Ishikawa (cell line): ENCODE results near the gene COA5.

Experiments
- CEBPB ChIP-seq: IDR thresholded peaks from 2 replicates; pipeline ENCODE4 v1.6.1; 2012
- CREB1 ChIP-seq: IDR thresholded peaks from 2 replicates; pipeline ENCODE4 v1.6.1; 2012; ENCODE audit warnings: low read depth
- EGR1 ChIP-seq: IDR thresholded peaks from 2 replicates; pipeline ENCODE4 v1.6.1; 2012
- EP300 ChIP-seq: IDR thresholded peaks from 2 replicates; pipeline ENCODE4 v1.6.1; 2012; ENCODE audit warnings: borderline replicate concordance
- MAX ChIP-seq: IDR thresholded peaks from 2 replicates; pipeline ENCODE4 v1.6.1; 2012
- NFIC ChIP-seq: IDR thresholded peaks from 2 replicates; pipeline ENCODE4 v1.6.1; 2012
- RAD21 ChIP-seq: IDR thresholded peaks from 2 replicates; pipeline ENCODE4 v1.6.1; 2012; ENCODE audit warnings: low read depth
- REST ChIP-seq: IDR thresholded peaks from 2 replicates; pipeline ENCODE4 v1.6.1; 2012; ENCODE audit warnings: low read depth, mild to moderate bottlenecking
- TAF1 ChIP-seq: IDR thresholded peaks from 2 replicates; pipeline ENCODE4 v1.6.1; 2012; ENCODE audit warnings: low read depth, mild to moderate bottlenecking
- TCF12 ChIP-seq: IDR thresholded peaks from 2 replicates; pipeline ENCODE4 v1.6.1; 2012; ENCODE audit warnings: low read depth
- TEAD4 ChIP-seq: IDR thresholded peaks from 2 replicates; pipeline ENCODE4 v1.6.1; 2012
- USF1 ChIP-seq: IDR thresholded peaks from 2 replicates; pipeline ENCODE4 v1.6.1; 2012
- YY1 ChIP-seq: IDR thresholded peaks from 2 replicates; pipeline ENCODE4 v1.6.1; 2012; ENCODE audit warnings: low read depth
- ZBTB7A ChIP-seq: IDR thresholded peaks from 2 replicates; pipeline ENCODE4 v1.6.1; 2012; ENCODE audit warnings: low read depth

Gene COA5

GRCh38 chr2:98554116-98554861, 54.0 kb downstream of the COA5 start:
- TF ChIP-seq REST: no peak
- no peak for TF ChIP-seq TEAD4
- TF ChIP-seq CREB1: no peak

- TF ChIP-seq EGR1: no peak
- no peak for TF ChIP-seq ZBTB7A
- no peak for TF ChIP-seq REST
- no peak for TF ChIP-seq YY1
- no peak for TF ChIP-seq MAX
- no peak for TF ChIP-seq USF1
- TF ChIP-seq CREB1: no peak
- no peak for TF ChIP-seq TCF12
- TF ChIP-seq TAF1: no peak
- TF ChIP-seq RAD21: no peak
- TF ChIP-seq NFIC: no peak
- no peak for TF ChIP-seq CEBPB
- no peak for TF ChIP-seq TEAD4
Observed at GRCh38 chr2:98552499-98553179, 55.7 kb downstream of the COA5 start.

- no peak for TF ChIP-seq YY1
Observed at GRCh38 chr2:98551316-98551715, 57.0 kb downstream of the COA5 start.

- TF ChIP-seq TCF12: no peak
- no peak for TF ChIP-seq CEBPB
- TF ChIP-seq NFIC: no peak
- TF ChIP-seq REST: no peak
- no peak for TF ChIP-seq RAD21
- TF ChIP-seq YY1: no peak
- no peak for TF ChIP-seq USF1
- TF ChIP-seq TEAD4: no peak
- no peak for TF ChIP-seq EP300
Observed at GRCh38 chr2:98550165-98550564, 58.1 kb downstream of the COA5 start.
